ENCODE measurements around the gene CNTD1. TPM values are rescaled to one million over a fixed set of nuclear protein-coding genes. Genes with fewer than 3 reads are reported as not detected.

CNTD1 gene
- total RNA-seq, 1 donor from 2014 or later = not detected

DNA sequence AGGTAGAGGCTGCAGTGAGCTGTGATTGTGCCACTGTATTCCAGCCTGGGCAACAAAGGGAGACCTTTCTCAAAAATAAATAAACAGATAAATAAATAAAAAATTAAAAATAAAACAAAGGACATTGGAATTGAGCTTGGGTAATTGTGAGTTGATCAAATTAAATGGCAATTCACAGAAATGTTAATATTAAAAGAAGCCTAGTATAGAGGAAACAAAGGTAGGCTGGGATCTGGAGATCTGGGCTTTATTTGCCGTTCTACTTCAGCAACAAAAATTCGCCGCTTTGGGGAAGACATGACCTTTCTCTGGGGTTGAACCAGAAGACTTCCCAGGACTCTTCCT lies 25.7 kb upstream of the CNTD1 start:
- TF ChIP-seq, protein P1, sequence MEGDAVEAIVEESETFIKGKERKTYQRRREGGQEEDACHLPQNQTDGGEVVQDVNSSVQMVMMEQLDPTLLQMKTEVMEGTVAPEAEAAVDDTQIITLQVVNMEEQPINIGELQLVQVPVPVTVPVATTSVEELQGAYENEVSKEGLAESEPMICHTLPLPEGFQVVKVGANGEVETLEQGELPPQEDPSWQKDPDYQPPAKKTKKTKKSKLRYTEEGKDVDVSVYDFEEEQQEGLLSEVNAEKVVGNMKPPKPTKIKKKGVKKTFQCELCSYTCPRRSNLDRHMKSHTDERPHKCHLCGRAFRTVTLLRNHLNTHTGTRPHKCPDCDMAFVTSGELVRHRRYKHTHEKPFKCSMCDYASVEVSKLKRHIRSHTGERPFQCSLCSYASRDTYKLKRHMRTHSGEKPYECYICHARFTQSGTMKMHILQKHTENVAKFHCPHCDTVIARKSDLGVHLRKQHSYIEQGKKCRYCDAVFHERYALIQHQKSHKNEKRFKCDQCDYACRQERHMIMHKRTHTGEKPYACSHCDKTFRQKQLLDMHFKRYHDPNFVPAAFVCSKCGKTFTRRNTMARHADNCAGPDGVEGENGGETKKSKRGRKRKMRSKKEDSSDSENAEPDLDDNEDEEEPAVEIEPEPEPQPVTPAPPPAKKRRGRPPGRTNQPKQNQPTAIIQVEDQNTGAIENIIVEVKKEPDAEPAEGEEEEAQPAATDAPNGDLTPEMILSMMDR (IDR thresholded peaks at IDR 0.05; ENCODE audit: borderline replicate concordance) = no peak
- no peaks in the 10 kb centered on the region for H3K9me3 ChIP-seq (replicated peaks)
- H3K4me3 ChIP-seq = peak overlapping the region; percentile 98
- H3K27ac ChIP-seq (replicated peaks) = peak overlapping the region; percentile 91
- peaks cover 39% of the 10 kb centered on the region for H3K36me3 ChIP-seq
- H3K27me3 ChIP-seq (ENCODE audit: low read depth) = no peaks in the 10 kb centered on the region
- peaks cover 22% of the 10 kb centered on the region for H3K4me1 ChIP-seq
- intact Hi-C loops (cut with micrococcal nuclease) = no loop called here
- no peak for DNase-seq

DNA sequence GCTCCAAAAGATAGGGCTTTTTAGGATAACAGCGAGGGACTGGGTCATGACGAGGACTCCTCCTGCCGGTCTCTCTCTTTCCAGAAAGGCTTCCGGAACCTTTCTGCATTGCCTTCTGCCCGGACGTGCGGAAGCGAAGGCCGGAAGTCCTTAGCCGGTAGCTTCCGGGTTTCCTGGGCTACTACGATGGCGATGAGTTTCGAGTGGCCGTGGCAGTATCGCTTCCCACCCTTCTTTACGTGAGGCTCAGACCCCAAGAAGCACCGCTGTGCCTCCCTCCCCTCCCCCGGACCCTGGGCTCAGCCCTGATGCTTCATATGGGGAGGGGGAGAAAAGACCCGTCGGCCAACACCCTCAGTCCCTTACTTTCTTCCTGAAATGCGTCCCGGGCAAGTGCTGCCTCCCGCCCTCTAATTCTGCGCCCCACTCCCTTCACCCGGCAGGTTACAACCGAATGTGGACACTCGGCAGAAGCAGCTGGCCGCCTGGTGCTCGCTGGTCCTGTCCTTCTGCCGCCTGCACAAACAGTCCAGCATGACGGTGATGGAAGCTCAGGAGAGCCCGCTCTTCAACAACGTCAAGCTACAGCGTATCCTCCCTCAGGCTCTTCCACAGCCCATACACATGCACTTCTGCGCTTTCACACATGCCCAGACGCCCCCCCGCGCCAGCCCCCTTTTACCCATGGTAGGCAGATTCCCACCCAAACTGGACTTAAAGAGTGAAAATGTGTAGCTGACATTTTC lies 25.2 kb upstream of the CNTD1 start, which contains the start of gene VPS25:
VPS25 (plus strand) TSS at position 160 of the 746 bp plus-strand sequence; CDS start at position 187, 27 bp downstream.
- peak; percentile 71 for DNase-seq
- intact Hi-C loops (cut with micrococcal nuclease) = no loop called here
- H3K4me1 ChIP-seq = peaks cover 22% of the 10 kb centered on the region
- TF ChIP-seq, protein P1 (IDR thresholded peaks at IDR 0.05; ENCODE audit: borderline replicate concordance) = peak; percentile 36
- H3K27ac ChIP-seq (replicated peaks) = peak within 1 kb of the TSS; percentile 91
- peaks cover 44% of the 10 kb centered on the region for H3K36me3 ChIP-seq
- H3K9me3 ChIP-seq (replicated peaks) = no peaks in the 10 kb centered on the region
- no peaks in the 10 kb centered on the region for H3K27me3 ChIP-seq (ENCODE audit: low read depth)
- peak within 1 kb of the TSS; percentile 98 for H3K4me3 ChIP-seq

DNA sequence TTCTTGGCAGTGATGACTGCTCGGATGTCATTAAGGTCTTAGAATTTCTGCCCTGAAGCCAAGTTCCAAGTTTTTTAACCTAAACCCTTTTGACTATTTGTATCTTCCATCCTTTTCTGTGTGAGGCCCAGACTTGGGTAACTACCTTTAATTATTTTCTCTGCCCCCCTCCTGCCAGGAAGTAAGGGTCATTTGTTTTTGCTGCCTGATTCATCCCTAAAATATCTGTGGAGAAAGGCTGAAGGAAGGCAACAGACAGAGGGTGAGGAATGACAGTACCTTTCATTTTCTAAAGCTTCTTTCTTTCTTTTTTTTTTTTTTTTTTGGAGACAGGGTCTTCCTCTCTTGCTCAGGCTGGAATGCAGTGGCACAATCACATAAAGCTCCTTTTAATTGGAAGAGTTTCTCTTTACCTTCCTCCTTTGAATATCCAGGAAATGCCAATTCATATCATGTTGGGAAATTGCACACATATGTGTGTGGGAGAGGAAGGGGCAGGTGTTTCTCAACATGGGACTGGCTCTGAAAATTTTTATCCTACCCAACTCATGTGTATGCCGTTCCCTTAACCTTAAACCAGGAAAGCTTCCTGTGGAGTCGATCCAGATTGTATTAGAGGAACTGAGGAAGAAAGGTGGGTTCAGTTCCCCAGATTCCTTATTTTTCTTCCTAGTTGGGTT lies 24.5 kb upstream of the CNTD1 start:
- H3K4me1 ChIP-seq = peaks cover 22% of the 10 kb centered on the region
- H3K4me3 ChIP-seq = peak overlapping the region; percentile 98
- no peak for DNase-seq
- TF ChIP-seq, protein P1 (IDR thresholded peaks at IDR 0.05; ENCODE audit: borderline replicate concordance) = no peak
- H3K27me3 ChIP-seq (ENCODE audit: low read depth) = no peaks in the 10 kb centered on the region
- no peaks in the 10 kb centered on the region for H3K9me3 ChIP-seq (replicated peaks)
- intact Hi-C loops (cut with micrococcal nuclease) = no loop called here
- H3K27ac ChIP-seq (replicated peaks) = peak overlapping the region; percentile 91
- H3K36me3 ChIP-seq = peaks cover 52% of the 10 kb centered on the region

DNA sequence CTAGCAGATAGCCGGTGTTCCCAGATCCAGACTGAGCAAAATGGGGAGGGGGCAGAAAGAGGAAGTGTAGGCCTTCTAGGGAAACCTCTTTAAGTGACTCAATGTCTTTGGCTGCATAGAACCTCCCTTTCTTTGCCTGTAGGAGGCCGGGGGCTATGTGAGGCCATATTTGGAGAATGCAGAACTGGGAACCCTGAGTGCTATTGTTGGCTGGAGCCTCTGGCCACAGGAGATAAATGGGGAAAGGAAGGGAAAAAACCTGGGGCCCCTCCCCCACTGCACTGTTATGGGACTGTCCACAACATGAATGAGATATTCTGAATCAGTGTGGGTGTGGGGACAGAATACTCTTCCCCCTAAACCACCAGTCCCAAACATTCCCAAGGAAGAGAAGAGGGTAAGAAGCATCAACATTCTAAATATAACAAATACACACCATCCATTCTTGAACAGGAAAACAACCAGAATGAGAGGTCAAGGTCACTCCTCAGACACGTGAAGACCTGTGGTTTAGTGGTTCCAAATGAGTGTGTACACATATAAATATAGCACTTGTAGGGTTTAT lies 23.0 kb upstream of the CNTD1 start:
- TF ChIP-seq, protein P1 (IDR thresholded peaks at IDR 0.05; ENCODE audit: borderline replicate concordance) = no peak
- no peak overlapping the region for H3K4me3 ChIP-seq
- no peaks in the 10 kb centered on the region for H3K9me3 ChIP-seq (replicated peaks)
- H3K36me3 ChIP-seq = peaks cover 58% of the 10 kb centered on the region
- H3K4me1 ChIP-seq = peaks cover 32% of the 10 kb centered on the region
- DNase-seq = no peak
- intact Hi-C loops (cut with micrococcal nuclease) = no loop called here
- H3K27ac ChIP-seq (replicated peaks) = no peak overlapping the region
- peaks cover 12% of the 10 kb centered on the region for H3K27me3 ChIP-seq (ENCODE audit: low read depth)

GRCh38 chr17:42778570-42778969 lies 20.1 kb upstream of the CNTD1 start:
- no peak overlapping the region for H3K27ac ChIP-seq (replicated peaks)
- peaks cover 58% of the 10 kb centered on the region for H3K36me3 ChIP-seq
- TF ChIP-seq, protein P1 (IDR thresholded peaks at IDR 0.05; ENCODE audit: borderline replicate concordance) = no peak
- peaks cover 41% of the 10 kb centered on the region for H3K27me3 ChIP-seq (ENCODE audit: low read depth)
- DNase-seq = no peak
- intact Hi-C loops (cut with micrococcal nuclease) = no loop called here
- H3K4me1 ChIP-seq = peaks cover 27% of the 10 kb centered on the region
- H3K9me3 ChIP-seq (replicated peaks) = no peaks in the 10 kb centered on the region
- H3K4me3 ChIP-seq = no peak overlapping the region

Measured in left ventricle myocardium inferior (tissue), 1 donor.